OCI-LY7 (cell line): ENCODE results near the gene NHLRC1. TPM values are rescaled to one million over a fixed set of nuclear protein-coding genes. Genes with fewer than 3 reads are reported as not detected.

Experiments
- BruUV-seq: library from RNA; stranded (reverse); fragments of 400-500 nt; replicated peaks from 2 replicates; lab custom pipeline; 2021; lab: Mats Ljungman, UMichigan
- CTCF ChIA-PET: fragments of 300-600 bp; sonication (Branson Sonifier 250); formaldehyde crosslinking; loops from one replicate; lab custom pipeline; 2022; ENCODE audit warnings: antibody characterized with exemption; ENCODE audit not compliant: unreplicated experiment; lab: Charles Lee
- POLR2A ChIA-PET: fragments of 300-600 bp; sonication (Branson Sonifier 250); formaldehyde crosslinking; loops from one replicate; lab custom pipeline; 2022; ENCODE audit warnings: antibody characterized with exemption; lab: Charles Lee
- DNase-seq: peaks from one replicate; pipeline ENCODE4 v3.0.0-alpha.2; 2015; ENCODE audit warnings: low spot score
- H2AFZ ChIP-seq: fragments of 200-600 bp; sonication (generic), shearing (Covaris generic); 2 replicates; pipeline ENCODE4 v1.6.1; 2014; ENCODE audit warnings: mild to moderate bottlenecking, antibody characterized with exemption, low read length, moderate library complexity
- H3K27ac ChIP-seq: fragments of 200-600 bp; sonication (generic); 2 replicates; pipeline ENCODE4 v1.5.1; 2014; ENCODE audit warnings: mixed run types, low read depth, mild to moderate bottlenecking, moderate library complexity, low read length, inconsistent platforms; ENCODE audit not compliant: poor library complexity, severe bottlenecking
- H3K36me3 ChIP-seq: fragments of 200-600 bp; sonication (generic); 2 replicates; pipeline ENCODE4 v1.6.1; 2014; ENCODE audit warnings: mild to moderate bottlenecking, antibody characterized with exemption, low read length, moderate library complexity, mixed read lengths; ENCODE audit not compliant: insufficient read depth
- H3K4me1 ChIP-seq: fragments of 200-600 bp; sonication (generic); 2 replicates; pipeline ENCODE4 v1.5.1; 2014; ENCODE audit warnings: mild to moderate bottlenecking, low read length; ENCODE audit not compliant: insufficient read depth, poor library complexity, severe bottlenecking
- H3K4me2 ChIP-seq: fragments of 200-600 bp; sonication (generic); 2 replicates; pipeline ENCODE4 v1.6.1; 2014; ENCODE audit warnings: mild to moderate bottlenecking, low read length
- H3K4me3 ChIP-seq: fragments of 200-600 bp; sonication (generic); 2 replicates; pipeline ENCODE4 v1.5.1; 2014; ENCODE audit warnings: mild to moderate bottlenecking, low read depth, low read length; ENCODE audit not compliant: poor library complexity, severe bottlenecking
- H3K79me2 ChIP-seq: fragments of 200-600 bp; sonication (generic); 2 replicates; pipeline ENCODE4 v1.6.1; 2016; ENCODE audit warnings: low read depth, mild to moderate bottlenecking, low read length, moderate library complexity, mixed read lengths; ENCODE audit not compliant: insufficient read depth
- H3K9me2 ChIP-seq: fragments of 200-600 bp; sonication (generic); 2 replicates; pipeline ENCODE4 v1.6.1; 2016; ENCODE audit warnings: mild to moderate bottlenecking, low read length, mixed read lengths; ENCODE audit not compliant: insufficient read depth
- H3K9me3 ChIP-seq: fragments of 200-600 bp; sonication (generic); 2 replicates; pipeline ENCODE4 v1.6.1; 2014; ENCODE audit warnings: mild to moderate bottlenecking, mixed run types, low read length, mixed read lengths
- H4K20me1 ChIP-seq: fragments of 200-600 bp; sonication (generic); 2 replicates; pipeline ENCODE4 v1.6.1; 2014; ENCODE audit warnings: mild to moderate bottlenecking, antibody characterized with exemption, low read length, moderate library complexity, mixed read lengths; ENCODE audit not compliant: insufficient read depth
- EZH2phosphoT487 ChIP-seq: fragments of 200-600 bp; sonication (generic); IDR thresholded peaks from 2 replicates; pipeline ENCODE4 v1.6.1; 2018; ENCODE audit warnings: low read depth, borderline replicate concordance, mild to moderate bottlenecking, mixed run types, antibody characterized with exemption, low read length, moderate library complexity, mixed read lengths
- intact Hi-C: fragments of 100-400 bp; cut with micrococcal nuclease; formaldehyde crosslinking; loops from one replicate; pipeline ENCODE4 v1.10.0; 2022; ENCODE audit not compliant: unreplicated experiment
- total RNA-seq, 2 experiments: library from RNA; depleted of rRNA in 1 of 2; stranded (reverse); fragments of >200 nt in 1 of 2; shearing (Covaris generic) in 1 of 2; gene quantifications; 2 replicates each; pipeline ENCODE4 v1.2.3, GENCODE V29; 2014 to 2022
- TF ChIP-seq, protein P1 (sequence below): fragments of 200-600 bp; sonication (generic); conservative IDR thresholded peaks from 2 replicates; pipeline ENCODE4 v1.5.1; 2014; ENCODE audit warnings: mild to moderate bottlenecking, antibody characterized with exemption, low read length, moderate library complexity, mixed read lengths

Gene NHLRC1
- total RNA-seq, 2 experiments from 2014 or later, result not detected

DNA sequence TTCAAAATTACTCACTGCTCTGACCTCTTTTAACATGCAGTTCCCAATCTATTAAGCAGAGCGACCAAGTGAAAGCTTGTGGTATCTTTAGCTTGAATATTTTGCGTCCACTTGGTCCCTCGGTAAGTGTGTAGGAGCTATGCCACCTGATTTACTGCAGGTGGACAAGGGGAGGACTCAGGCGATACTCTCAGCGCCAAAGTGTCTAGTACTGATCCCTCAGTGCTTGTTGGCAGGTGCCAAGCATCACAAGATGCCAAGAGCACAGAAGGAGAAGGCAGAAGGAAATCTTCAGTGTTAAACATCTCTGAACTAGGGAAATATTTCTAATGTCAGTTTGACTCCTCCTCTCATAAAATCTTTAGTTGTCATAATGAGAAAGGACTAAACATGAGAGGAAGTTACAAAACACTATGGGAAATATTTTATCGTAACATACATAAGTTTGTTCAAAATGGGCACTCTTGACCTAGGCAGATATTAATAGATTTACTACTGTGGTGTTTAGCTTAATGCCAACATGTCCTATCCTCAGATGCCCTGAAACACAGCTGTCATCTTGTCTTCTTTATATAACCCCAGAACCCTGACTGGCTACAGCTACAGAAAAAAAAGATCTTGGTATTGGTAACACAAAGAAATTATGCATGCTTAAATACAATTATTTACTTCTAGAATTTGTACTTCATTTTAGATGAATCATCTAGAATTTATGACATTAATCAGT is 19.5 kb downstream of the NHLRC1 start:
- H3K4me3 ChIP-seq, result no peak overlapping the region
- no TSS peak for BruUV-seq
- no peak overlapping the region for H3K4me2 ChIP-seq
- TF ChIP-seq, protein P1, sequence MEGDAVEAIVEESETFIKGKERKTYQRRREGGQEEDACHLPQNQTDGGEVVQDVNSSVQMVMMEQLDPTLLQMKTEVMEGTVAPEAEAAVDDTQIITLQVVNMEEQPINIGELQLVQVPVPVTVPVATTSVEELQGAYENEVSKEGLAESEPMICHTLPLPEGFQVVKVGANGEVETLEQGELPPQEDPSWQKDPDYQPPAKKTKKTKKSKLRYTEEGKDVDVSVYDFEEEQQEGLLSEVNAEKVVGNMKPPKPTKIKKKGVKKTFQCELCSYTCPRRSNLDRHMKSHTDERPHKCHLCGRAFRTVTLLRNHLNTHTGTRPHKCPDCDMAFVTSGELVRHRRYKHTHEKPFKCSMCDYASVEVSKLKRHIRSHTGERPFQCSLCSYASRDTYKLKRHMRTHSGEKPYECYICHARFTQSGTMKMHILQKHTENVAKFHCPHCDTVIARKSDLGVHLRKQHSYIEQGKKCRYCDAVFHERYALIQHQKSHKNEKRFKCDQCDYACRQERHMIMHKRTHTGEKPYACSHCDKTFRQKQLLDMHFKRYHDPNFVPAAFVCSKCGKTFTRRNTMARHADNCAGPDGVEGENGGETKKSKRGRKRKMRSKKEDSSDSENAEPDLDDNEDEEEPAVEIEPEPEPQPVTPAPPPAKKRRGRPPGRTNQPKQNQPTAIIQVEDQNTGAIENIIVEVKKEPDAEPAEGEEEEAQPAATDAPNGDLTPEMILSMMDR, result no peak
- TF ChIP-seq EZH2phosphoT487, result no peak
- no peak overlapping the region for H2AFZ ChIP-seq
- no peak for DNase-seq
- intact Hi-C loops, result no loop called here
- CTCF ChIA-PET, result no interaction called here
- no peaks in the 10 kb centered on the region for H3K79me2 ChIP-seq
- H4K20me1 ChIP-seq, result no peaks in the 10 kb centered on the region
- POLR2A ChIA-PET, result interaction anchor here (0.6 kb wide), 1 partner anchor 120 kb away, joined by 3 read pairs; no protein-coding TSS in a partner anchor
- peaks cover 5% of the 10 kb centered on the region; the same call in 1 of the 2 replicates for H3K9me3 ChIP-seq
- no peak overlapping the region for H3K27ac ChIP-seq
- no peaks in the 10 kb centered on the region for H3K36me3 ChIP-seq
- no peaks in the 10 kb centered on the region for H3K4me1 ChIP-seq
- no peaks in the 10 kb centered on the region for H3K9me2 ChIP-seq

DNA sequence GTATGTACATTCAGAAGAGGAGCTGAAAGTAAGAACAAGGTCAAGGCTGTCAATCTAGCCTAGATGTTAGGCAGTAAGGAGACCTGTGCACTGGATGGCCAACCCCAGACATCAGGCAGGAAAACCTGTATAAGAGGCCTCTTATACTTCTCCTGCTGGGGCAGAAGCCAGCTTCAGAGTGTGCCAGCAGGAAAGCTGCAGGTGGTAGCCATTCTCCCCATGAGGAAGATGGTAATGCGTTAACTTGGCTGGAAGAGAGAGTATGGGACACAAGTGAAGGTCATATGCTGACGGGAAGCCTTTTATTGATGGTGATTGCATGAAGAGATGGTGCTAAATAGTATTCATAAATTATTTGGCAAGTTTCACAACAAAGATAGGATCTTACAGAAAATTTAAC is 20.6 kb downstream of the NHLRC1 start:
- intact Hi-C loops, result no loop called here
- Histone ChIP-seq H3K4me3 (no peak overlapping the region), H2AFZ (no peak overlapping the region), H3K9me2 (no peaks in the 10 kb centered on the region), H3K27ac (no peak overlapping the region), H3K9me3 (no peaks in the 10 kb centered on the region; the same call in 1 of the 2 replicates), H3K4me1 (no peaks in the 10 kb centered on the region), H3K79me2 (no peaks in the 10 kb centered on the region), H3K36me3 (no peaks in the 10 kb centered on the region), H4K20me1 (no peaks in the 10 kb centered on the region), H3K4me2 (no peak overlapping the region)
- DNase-seq, result no peak
- ChIA-PET POLR2A (no interaction called here), CTCF (no interaction called here)
- TF ChIP-seq, protein P1, result no peak
- no peak for TF ChIP-seq EZH2phosphoT487
- no TSS peak for BruUV-seq

DNA sequence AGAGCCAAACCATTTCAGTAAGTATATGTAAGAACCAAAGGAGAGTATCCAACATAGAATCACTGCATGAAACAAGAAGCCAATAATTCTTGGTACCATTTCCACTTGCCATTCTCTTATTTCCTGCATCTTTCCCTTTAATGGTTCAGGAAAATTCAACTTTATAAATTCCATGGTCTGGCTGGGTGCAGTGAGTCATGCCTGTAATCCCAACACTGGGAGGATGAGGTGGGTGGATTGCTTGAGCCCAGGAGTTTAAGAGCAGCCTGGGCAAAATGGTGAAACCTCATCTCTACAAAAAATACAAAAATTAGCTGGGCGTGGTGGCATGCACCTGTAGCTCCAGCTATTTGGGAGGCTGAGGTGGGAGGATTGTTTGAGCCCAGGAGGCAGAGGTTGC is 21.2 kb downstream of the NHLRC1 start:
- CTCF ChIA-PET, result no interaction called here

More for the DNA sequence above, 21.2 kb downstream of the NHLRC1 start:
- no peak overlapping the region for H3K4me3 ChIP-seq
- H3K4me2 ChIP-seq, result no peak overlapping the region
- H2AFZ ChIP-seq, result no peak overlapping the region
- H3K9me2 ChIP-seq, result no peaks in the 10 kb centered on the region
- BruUV-seq, result no TSS peak
- no peak overlapping the region for H3K27ac ChIP-seq
- no peaks in the 10 kb centered on the region for H3K4me1 ChIP-seq
- no peak for DNase-seq
- intact Hi-C loops, result no loop called here
- H3K79me2 ChIP-seq, result no peaks in the 10 kb centered on the region
- TF ChIP-seq, protein P1, result no peak
- no peak for TF ChIP-seq EZH2phosphoT487
- POLR2A ChIA-PET, result interaction anchor here (0.6 to 0.7 kb wide), 2 partner anchors 119 to 366 kb away, joined by 3 read pairs; no protein-coding TSS in a partner anchor
- H4K20me1 ChIP-seq, result no peaks in the 10 kb centered on the region
- no peaks in the 10 kb centered on the region for H3K36me3 ChIP-seq
- H3K9me3 ChIP-seq, result no peaks in the 10 kb centered on the region
